Measurements from ENCODE around the gene ITPR3.

Gene ITPR3

GRCh38 chr6:33689148-33689494 lies 68.0 kb downstream of the ITPR3 start:
- ChIA-PET CTCF (no interaction called here), POLR2A (interaction anchor here (0.6 kb wide), 1 partner anchor 15 kb away, joined by 3 read pairs; no protein-coding TSS in a partner anchor)
- no peak for TF ChIP-seq LEF1 (IDR thresholded peaks at IDR 0.05; ENCODE audit: borderline replicate concordance)

DNA sequence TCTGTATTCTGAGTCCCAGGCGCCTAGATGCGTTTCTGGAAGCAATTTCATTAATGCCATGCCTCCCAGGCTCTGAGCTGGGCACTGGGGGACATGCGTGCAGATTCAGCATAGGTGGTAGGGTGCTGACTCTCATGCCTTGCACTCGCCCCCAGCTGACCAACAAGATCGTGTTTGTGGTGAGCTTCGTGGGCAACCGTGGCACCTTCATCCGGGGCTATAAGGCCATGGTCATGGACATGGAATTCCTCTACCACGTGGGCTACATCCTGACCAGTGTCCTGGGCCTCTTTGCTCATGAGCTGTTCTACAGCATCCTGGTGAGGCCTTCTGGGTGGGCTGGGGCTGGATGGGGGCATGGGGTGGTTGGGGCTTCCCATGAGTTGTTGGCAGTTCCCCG lies 68.8 kb downstream of the ITPR3 start:
- ChIA-PET CTCF (interaction anchor here (0.6 to 0.7 kb wide), 2 partner anchors 21 to 540 kb away, joined by 3 to 4 read pairs; partner anchors contain the start of gene UQCC2), POLR2A (interaction anchor here (1.1 kb wide), 1 partner anchor 21 kb away, joined by 6 read pairs; the partner anchor contains the start of gene UQCC2)
- TF ChIP-seq ARNT (IDR thresholded peaks at IDR 0.05) (no peak), FOXA1 (IDR thresholded peaks at IDR 0.05) (no peak), CTBP1 (IDR thresholded peaks at IDR 0.05; ENCODE audit: borderline replicate concordance) (no peak), BHLHE40 (IDR thresholded peaks at IDR 0.05; ENCODE audit: borderline replicate concordance) (no peak), L3MBTL2 (conservative IDR thresholded peaks at IDR 0.05) (no peak), NFRKB (IDR thresholded peaks at IDR 0.05) (no peak), ELF4 (IDR thresholded peaks at IDR 0.05) (no peak), ZNF384 (IDR thresholded peaks at IDR 0.05) (no peak), TARDBP (IDR thresholded peaks at IDR 0.05) (no peak), LEF1 (IDR thresholded peaks at IDR 0.05; ENCODE audit: borderline replicate concordance) (no peak), PKNOX1 (IDR thresholded peaks at IDR 0.05) (no peak), HDGF (IDR thresholded peaks at IDR 0.05; ENCODE audit: borderline replicate concordance) (no peak), SP1 (IDR thresholded peaks at IDR 0.05) (no peak), FOXM1 (IDR thresholded peaks at IDR 0.05; ENCODE audit: borderline replicate concordance) (no peak), SUZ12 (IDR thresholded peaks at IDR 0.05) (no peak), FOXK2 (IDR thresholded peaks at IDR 0.05) (no peak)
- DNase-seq (ENCODE audit: extremely low spot score) = no peak

More at GRCh38 chr6:33689148-33689494, 68.0 kb downstream of the ITPR3 start:
- no peak for DNase-seq (ENCODE audit: extremely low spot score)

GRCh38 chr6:33690766-33691165 lies 69.6 kb downstream of the ITPR3 start:
- ChIA-PET CTCF (interaction anchor here (0.7 kb wide), 1 partner anchor 20 kb away, joined by 4 read pairs; the partner anchor contains the start of gene UQCC2), POLR2A (interaction anchor here (1.1 kb wide), 2 partner anchors 10 to 20 kb away, joined by 3 to 6 read pairs; partner anchors contain the start of gene UQCC2)
- TF ChIP-seq BHLHE40 (IDR thresholded peaks at IDR 0.05; ENCODE audit: borderline replicate concordance) (no peak), TARDBP (IDR thresholded peaks at IDR 0.05) (no peak), NFRKB (IDR thresholded peaks at IDR 0.05) (no peak), SP1 (IDR thresholded peaks at IDR 0.05) (no peak), LEF1 (IDR thresholded peaks at IDR 0.05; ENCODE audit: borderline replicate concordance) (no peak)
- DNase-seq (ENCODE audit: extremely low spot score) = no peak

DNA sequence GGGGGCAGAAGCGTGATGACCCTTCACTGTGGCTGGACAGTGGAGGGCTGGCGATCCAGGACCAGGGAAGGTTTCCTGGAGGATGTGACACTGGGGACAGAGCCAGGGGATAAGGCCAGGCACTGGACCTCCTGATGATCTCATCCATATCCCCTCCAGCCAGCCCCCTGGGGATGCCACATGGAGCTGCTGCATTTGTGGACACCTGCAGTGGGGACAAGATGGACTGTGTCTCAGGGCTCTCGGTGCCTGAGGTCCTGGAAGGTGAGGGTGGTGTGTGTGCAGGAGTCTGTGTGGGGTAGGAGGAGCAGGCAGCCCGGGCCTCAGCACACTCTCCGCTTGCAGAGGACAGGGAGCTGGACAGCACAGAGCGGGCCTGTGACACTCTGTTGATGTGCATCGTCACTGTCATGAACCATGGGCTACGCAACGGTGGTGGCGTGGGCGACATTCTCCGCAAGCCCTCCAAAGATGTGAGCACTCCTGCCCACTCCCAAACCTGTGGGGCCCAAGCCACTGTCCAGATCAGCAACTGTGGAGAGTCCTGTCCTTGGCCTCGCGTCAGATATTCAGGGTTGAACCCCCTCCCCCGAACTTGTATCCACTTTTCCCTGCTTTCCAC lies 70.4 kb downstream of the ITPR3 start:
- no peak for DNase-seq (ENCODE audit: extremely low spot score)
- no peak for TF ChIP-seq FOXA1 (IDR thresholded peaks at IDR 0.05)
- TF ChIP-seq NFRKB (IDR thresholded peaks at IDR 0.05) = no peak
- no peak for TF ChIP-seq PKNOX1 (IDR thresholded peaks at IDR 0.05)
- no peak for TF ChIP-seq SP1 (IDR thresholded peaks at IDR 0.05)
- no peak for TF ChIP-seq ZNF384 (IDR thresholded peaks at IDR 0.05)
- TF ChIP-seq CTBP1 (IDR thresholded peaks at IDR 0.05; ENCODE audit: borderline replicate concordance) = no peak
- TF ChIP-seq HDGF (IDR thresholded peaks at IDR 0.05; ENCODE audit: borderline replicate concordance) = no peak
- no peak for TF ChIP-seq FOXK2 (IDR thresholded peaks at IDR 0.05)
- no peak for TF ChIP-seq BHLHE40 (IDR thresholded peaks at IDR 0.05; ENCODE audit: borderline replicate concordance)
- TF ChIP-seq ELF4 (IDR thresholded peaks at IDR 0.05) = no peak
- no peak for TF ChIP-seq TARDBP (IDR thresholded peaks at IDR 0.05)
- no peak for TF ChIP-seq LEF1 (IDR thresholded peaks at IDR 0.05; ENCODE audit: borderline replicate concordance)
- ChIA-PET CTCF (no interaction called here), POLR2A (interaction anchor here (1.1 to 1.6 kb wide), 2 partner anchors 9 to 20 kb away, joined by 3 to 5 read pairs; partner anchors contain the start of gene UQCC2)

GRCh38 chr6:33692078-33692759 lies 71.1 kb downstream of the ITPR3 start:
- ChIA-PET CTCF (no interaction called here), POLR2A (interaction anchor here (1.1 to 1.6 kb wide), 2 partner anchors 9 to 19 kb away, joined by 3 to 5 read pairs; partner anchors contain the start of gene UQCC2)
- DNase-seq (ENCODE audit: extremely low spot score) = no peak
- TF ChIP-seq ELF4 (IDR thresholded peaks at IDR 0.05) (no peak), FOXK2 (IDR thresholded peaks at IDR 0.05) (no peak), FOXM1 (IDR thresholded peaks at IDR 0.05; ENCODE audit: borderline replicate concordance) (no peak), SUZ12 (IDR thresholded peaks at IDR 0.05) (no peak), PKNOX1 (IDR thresholded peaks at IDR 0.05) (no peak), CTBP1 (IDR thresholded peaks at IDR 0.05; ENCODE audit: borderline replicate concordance) (no peak), LEF1 (IDR thresholded peaks at IDR 0.05; ENCODE audit: borderline replicate concordance) (no peak), NFRKB (IDR thresholded peaks at IDR 0.05) (no peak), ZNF384 (IDR thresholded peaks at IDR 0.05) (no peak), ARNT (IDR thresholded peaks at IDR 0.05) (no peak)

DNA sequence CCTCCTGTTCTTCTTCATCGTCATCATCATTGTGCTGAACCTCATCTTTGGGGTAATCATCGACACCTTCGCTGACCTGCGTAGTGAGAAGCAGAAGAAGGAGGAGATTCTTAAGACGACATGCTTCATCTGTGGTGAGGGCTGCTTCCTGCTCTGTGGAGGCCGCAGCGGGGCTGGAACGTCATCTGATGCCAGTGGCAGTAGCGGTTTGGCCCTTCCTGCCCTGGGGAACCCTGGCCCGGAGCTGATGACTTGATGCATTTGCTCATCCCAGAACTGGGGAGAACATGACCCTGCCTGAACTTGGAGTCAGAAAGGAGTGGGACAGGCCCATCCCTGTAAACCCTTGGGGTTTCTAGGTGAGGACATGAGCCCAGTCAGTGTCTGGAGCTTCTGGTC lies 71.6 kb downstream of the ITPR3 start:
- CTCF ChIA-PET = no interaction called here
- TF ChIP-seq TARDBP (IDR thresholded peaks at IDR 0.05) (no peak), FOXM1 (IDR thresholded peaks at IDR 0.05; ENCODE audit: borderline replicate concordance) (no peak), BHLHE40 (IDR thresholded peaks at IDR 0.05; ENCODE audit: borderline replicate concordance) (no peak), ARNT (IDR thresholded peaks at IDR 0.05) (no peak)
- DNase-seq (ENCODE audit: extremely low spot score) = no peak
- POLR2A ChIA-PET = interaction anchor here (1.6 kb wide), 2 partner anchors 19 to 113 kb away, joined by 3 to 5 read pairs; partner anchors contain the start of genes BAK1 and UQCC2

Measured in HEK293T (cell line).